Thoracic aorta (tissue), 2 donors: ENCODE measurements around the gene PLCB1. TPM values are rescaled to one million over a fixed set of nuclear protein-coding genes. Genes with fewer than 3 reads are reported as not detected.

Source experiments
- ATAC-seq: fragments of 150-250 bp; one replicate; pipeline ENCODE4 v1.8.0; 2017; ENCODE audit warnings: low read depth; ENCODE audit not compliant: insufficient number of reproducible peaks, low FRiP score
- DNase-seq: peaks from one replicate; pipeline ENCODE4 v3.0.0-alpha.2; 2020; ENCODE audit warnings: low spot score
- H3K27ac ChIP-seq, 2 donors: fragments of 200-600 bp; sonication (generic); 1 replicate in 1 of 2; 2 replicates in 1 of 2; pipeline ENCODE4 v1.5.1; 2016; ENCODE audit warnings: mild to moderate bottlenecking in 2 of 2, moderate library complexity in 2 of 2
- H3K27me3 ChIP-seq: fragments of 200-600 bp; sonication (generic); replicated peaks from 2 replicates; pipeline ENCODE4 v1.6.0; 2016; ENCODE audit warnings: mild to moderate bottlenecking; ENCODE audit not compliant: insufficient read depth
- H3K36me3 ChIP-seq: fragments of 200-600 bp; sonication (generic); one replicate; pipeline ENCODE4 v1.5.1; 2016
- H3K4me1 ChIP-seq, 2 donors: fragments of 200-600 bp; sonication (generic); 1 replicate in 1 of 2; 2 replicates in 1 of 2; pipeline versions ENCODE4 v1.5.1 to v1.6.0; 2016; ENCODE audit warnings: low read depth in 2 of 2, mild to moderate bottlenecking in 1 of 2; ENCODE audit not compliant: control insufficient read depth in 1 of 2
- H3K4me3 ChIP-seq: fragments of 200-600 bp; sonication (generic); 2 replicates; pipeline ENCODE4 v1.5.1; 2016; ENCODE audit warnings: mild to moderate bottlenecking
- H3K9me3 ChIP-seq: fragments of 200-600 bp; sonication (generic); 2 replicates; pipeline ENCODE4 v1.5.1; 2016
- total RNA-seq, 2 donors: library from RNA; depleted of rRNA; stranded (reverse); fragments of >200 nt; gene quantifications; one replicate each; pipeline versions ENCODE4 v1.1.0 to v1.2.3, GENCODE V29; 2016
- TF ChIP-seq, protein P1 (sequence below): fragments of 200-600 bp; sonication (generic); IDR thresholded peaks from one replicate; pipeline ENCODE4 v1.5.1; 2019; ENCODE audit warnings: antibody characterized with exemption

The PLCB1 gene
- total RNA-seq, 2 donors from 2014 or later = 10.8 to 16.3 TPM

DNA sequence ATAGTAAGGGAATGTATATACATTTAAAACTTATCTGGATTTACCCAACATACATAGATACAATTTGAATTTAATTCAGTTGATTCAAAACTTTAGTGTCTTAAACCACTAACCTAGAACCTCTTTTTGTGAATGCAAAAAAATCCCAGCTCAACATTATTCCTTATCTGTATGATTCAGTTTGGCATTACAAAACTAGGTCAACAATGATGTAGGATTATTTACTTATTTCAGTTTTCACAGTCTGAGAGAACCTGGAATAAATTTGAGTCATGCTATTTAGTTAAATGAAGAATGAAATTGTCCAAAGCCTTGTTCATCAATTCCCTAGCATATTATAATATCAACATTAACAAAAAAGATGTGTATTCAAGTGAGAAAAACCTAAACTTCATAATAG, 7.4 kb upstream of the PLCB1 start:
- no peaks in the 10 kb centered on the region for H3K27me3 ChIP-seq
- ATAC-seq (no peak), DNase-seq (no peak)
- no peak overlapping the region for H3K27ac ChIP-seq
- H3K36me3 ChIP-seq = no peaks in the 10 kb centered on the region
- no peaks in the 10 kb centered on the region for H3K9me3 ChIP-seq
- H3K4me1 ChIP-seq = no peaks in the 10 kb centered on the region
- H3K4me3 ChIP-seq = no peak overlapping the region
- TF ChIP-seq, protein P1, sequence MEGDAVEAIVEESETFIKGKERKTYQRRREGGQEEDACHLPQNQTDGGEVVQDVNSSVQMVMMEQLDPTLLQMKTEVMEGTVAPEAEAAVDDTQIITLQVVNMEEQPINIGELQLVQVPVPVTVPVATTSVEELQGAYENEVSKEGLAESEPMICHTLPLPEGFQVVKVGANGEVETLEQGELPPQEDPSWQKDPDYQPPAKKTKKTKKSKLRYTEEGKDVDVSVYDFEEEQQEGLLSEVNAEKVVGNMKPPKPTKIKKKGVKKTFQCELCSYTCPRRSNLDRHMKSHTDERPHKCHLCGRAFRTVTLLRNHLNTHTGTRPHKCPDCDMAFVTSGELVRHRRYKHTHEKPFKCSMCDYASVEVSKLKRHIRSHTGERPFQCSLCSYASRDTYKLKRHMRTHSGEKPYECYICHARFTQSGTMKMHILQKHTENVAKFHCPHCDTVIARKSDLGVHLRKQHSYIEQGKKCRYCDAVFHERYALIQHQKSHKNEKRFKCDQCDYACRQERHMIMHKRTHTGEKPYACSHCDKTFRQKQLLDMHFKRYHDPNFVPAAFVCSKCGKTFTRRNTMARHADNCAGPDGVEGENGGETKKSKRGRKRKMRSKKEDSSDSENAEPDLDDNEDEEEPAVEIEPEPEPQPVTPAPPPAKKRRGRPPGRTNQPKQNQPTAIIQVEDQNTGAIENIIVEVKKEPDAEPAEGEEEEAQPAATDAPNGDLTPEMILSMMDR = no peak

DNA sequence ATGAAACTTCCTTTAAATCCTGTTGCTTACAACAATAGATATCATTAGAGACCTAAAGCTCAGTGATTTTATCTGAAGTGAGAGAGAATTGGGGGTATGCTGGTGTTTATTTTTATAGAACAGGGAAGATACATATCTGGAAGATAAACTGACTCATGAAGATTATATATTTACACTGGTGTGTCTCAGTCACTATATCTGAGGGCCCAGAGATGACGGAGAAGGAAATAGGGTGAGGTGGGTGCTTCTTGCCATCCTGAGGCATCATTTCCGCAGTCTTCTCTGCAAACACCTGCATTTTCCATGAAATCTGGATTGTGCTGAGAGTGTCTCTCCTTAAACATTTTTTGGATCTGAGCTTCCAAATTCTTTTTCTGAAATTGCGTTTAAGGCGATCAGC, 5.9 kb upstream of the PLCB1 start:
- ATAC-seq (no peak), DNase-seq (no peak)
- Histone ChIP-seq H3K4me1 (no peaks in the 10 kb centered on the region), H3K4me3 (no peak overlapping the region), H3K36me3 (no peaks in the 10 kb centered on the region), H3K27ac (no peak overlapping the region), H3K27me3 (no peaks in the 10 kb centered on the region), H3K9me3 (no peaks in the 10 kb centered on the region)
- TF ChIP-seq, protein P1 = no peak

DNA sequence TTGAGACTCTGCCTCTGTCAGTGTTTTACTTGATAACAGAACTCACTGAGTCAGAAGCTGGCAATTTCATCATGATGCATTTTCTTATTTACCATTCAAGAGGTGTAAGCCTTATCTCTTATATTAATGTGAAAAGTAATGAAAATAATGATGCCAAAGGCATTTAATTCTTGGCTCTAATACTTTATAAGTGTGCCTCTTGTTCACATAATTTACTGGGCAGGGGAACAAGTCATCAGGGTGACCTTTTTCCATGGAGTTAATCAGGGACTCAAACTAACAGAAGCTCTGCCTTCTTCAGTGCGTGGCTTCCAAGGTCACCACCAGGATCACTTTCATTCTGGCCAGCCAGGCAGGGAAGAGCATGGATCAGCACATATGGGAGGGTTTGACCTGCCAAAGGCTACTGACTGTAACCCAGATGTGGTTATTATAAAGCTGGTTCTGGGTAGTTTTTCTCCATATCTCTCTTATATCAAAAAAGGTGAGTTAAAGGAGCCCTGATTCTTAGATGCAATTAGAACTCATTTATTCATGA, 5.2 kb upstream of the PLCB1 start:
- ATAC-seq = no peak

DNA sequence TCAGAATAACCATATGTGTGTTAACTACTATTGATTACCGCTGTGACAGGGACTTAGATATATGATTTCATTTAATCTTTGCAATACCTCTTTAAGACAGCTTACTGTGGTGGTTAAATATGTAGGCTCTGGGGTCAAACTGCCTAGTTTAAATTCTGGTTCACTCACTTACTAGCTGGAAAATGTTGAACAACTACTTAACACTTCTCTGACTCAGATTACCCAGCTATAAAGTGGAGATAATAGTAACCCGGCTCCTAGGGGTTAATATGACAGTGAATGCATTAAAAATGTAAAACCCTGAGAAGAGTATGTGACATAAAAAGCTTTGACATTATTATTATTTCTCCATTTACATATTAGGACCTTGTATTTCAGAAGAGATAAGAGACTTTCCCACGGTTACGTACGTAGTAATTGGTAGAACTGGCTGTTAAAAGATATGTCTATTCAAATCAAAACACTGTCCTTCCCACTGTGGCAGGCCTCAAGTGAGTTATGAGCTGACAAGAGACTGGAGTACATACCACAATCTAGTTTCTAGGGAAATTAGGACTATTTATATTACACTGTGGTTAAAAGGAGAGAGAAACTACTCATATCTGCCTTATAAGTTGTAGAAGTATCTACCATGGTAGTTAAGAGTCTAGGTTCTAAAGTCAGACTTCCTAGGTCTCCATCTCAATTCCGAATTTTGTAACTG, 4.4 kb upstream of the PLCB1 start:
- Histone ChIP-seq H3K9me3 (no peaks in the 10 kb centered on the region), H3K27ac (no peak overlapping the region), H3K4me1 (peaks cover 0 to 5% of the 10 kb centered on the region in 2 donors), H3K36me3 (no peaks in the 10 kb centered on the region), H3K4me3 (no peak overlapping the region), H3K27me3 (no peaks in the 10 kb centered on the region)
- TF ChIP-seq, protein P1 = no peak
- ATAC-seq (no peak), DNase-seq (no peak)

More for the DNA sequence above, 5.2 kb upstream of the PLCB1 start:
- DNase-seq = no peak
- Histone ChIP-seq H3K4me3 (no peak overlapping the region), H3K27ac (no peak overlapping the region), H3K9me3 (no peaks in the 10 kb centered on the region), H3K27me3 (no peaks in the 10 kb centered on the region), H3K4me1 (peaks cover 0 to 4% of the 10 kb centered on the region in 2 donors), H3K36me3 (no peaks in the 10 kb centered on the region)
- TF ChIP-seq, protein P1 = no peak

DNA sequence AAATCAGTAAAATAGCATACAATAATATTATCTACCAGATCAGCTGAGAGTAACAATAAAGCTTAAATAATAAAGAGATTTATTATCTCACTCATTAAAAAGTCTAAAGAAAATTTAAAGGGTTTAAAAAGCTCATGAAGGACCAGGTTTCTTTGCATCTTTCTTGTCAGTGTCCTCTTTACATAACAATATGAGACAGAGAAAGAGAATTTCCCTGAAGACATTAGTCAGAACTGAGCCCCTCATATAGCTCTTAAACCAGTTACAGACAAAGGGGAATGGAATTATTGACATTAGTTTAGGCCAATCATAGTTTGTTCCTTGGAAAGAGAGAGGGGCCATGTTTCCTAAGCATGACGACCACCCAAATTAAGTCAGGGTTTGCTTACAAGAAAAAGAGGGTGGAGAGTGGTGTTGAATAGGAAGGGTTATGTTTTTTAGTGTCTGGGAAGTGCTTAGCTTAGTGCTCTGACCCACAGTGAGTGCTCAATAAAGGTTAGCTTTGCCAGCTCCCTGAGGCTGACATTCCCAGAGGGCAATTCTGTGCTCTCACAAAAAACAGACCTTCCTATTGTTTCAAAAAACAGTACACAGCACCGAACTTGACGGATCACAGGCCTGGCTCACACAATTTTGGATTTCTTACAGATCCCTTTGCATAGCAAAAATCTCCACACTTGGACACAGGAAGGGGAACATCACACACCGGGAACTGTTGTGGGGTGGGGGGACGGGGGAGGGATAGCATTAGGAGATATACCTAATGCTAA, 3.6 kb upstream of the PLCB1 start:
- Histone ChIP-seq H3K9me3 (no peaks in the 10 kb centered on the region), H3K4me1 (peaks cover 0 to 12% of the 10 kb centered on the region in 2 donors), H3K4me3 (no peak overlapping the region), H3K27ac (no peak overlapping the region), H3K36me3 (no peaks in the 10 kb centered on the region), H3K27me3 (no peaks in the 10 kb centered on the region)
- DNase-seq (no peak), ATAC-seq (no peak)
- TF ChIP-seq, protein P1 = no peak
